ENCODE measurements around the gene WDR7.

DNA sequence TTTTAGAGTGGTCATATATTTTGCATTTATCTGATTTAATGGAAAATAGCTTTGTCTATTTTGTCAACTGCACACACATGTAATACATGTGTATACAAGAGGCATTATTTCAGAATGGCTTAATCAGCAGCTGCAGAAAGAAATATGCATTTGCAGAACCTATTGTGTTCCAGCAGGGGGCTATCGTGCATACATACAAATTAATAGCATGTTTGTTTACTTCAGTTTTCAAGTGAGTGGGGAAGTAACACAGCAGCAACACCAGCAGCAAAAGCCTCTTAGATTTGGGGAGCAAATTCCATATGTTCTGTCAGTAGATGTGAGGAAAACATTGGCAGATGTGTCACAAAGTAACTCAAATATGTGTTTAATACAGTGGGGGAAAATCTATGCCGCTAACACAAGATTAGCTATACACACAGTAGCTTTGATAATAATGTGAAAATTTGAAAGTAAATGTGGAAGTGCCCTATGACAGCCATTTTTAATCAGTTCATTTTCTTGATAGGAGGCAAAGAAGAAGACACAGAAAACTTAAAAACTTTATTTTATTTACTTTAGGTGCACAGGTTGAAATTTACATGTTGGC is 218.1 kb downstream of the WDR7 start:
- TF ChIP-seq CTCF (IDR thresholded peaks at IDR 0.05) (peak; percentile 58 to 70 (median 64)), POLR2A (IDR thresholded peaks at IDR 0.05) (no peak)
